Suprapubic skin (tissue), 4 donors: ENCODE results near the gene FKBP6. TPM values are rescaled to one million over a fixed set of nuclear protein-coding genes. Genes with fewer than 3 reads are reported as not detected.

Experiments
- DNase-seq, 2 donors: peaks; one replicate each; pipeline ENCODE4 v3.0.0-alpha.2; 2019; ENCODE audit warnings: low spot score in 2 of 2
- H3K27ac ChIP-seq: fragments of 200-600 bp; sonication (generic); one replicate; pipeline ENCODE4 v1.5.1; 2019
- H3K27me3 ChIP-seq: fragments of 200-600 bp; sonication (generic); one replicate; pipeline ENCODE4 v1.5.1; 2019
- H3K36me3 ChIP-seq: fragments of 200-600 bp; sonication (generic); one replicate; pipeline ENCODE4 v1.5.1; 2019
- H3K4me1 ChIP-seq: fragments of 200-600 bp; sonication (generic); one replicate; pipeline ENCODE4 v1.5.1; 2019
- H3K4me3 ChIP-seq: fragments of 200-600 bp; sonication (generic); one replicate; pipeline ENCODE4 v1.5.1; 2019; ENCODE audit warnings: mild to moderate bottlenecking
- H3K9me3 ChIP-seq: fragments of 200-600 bp; sonication (generic); one replicate; pipeline ENCODE4 v1.5.1; 2019
- CTCF ChIP-seq, 2 donors: fragments of 200-600 bp in 1 of 2; fragments of 450-650 bp in 1 of 2; sonication (generic) in 1 of 2; IDR thresholded peaks; one replicate each; pipeline ENCODE4 v1.5.1; 2016 to 2019; ENCODE audit warnings: antibody characterized with exemption in 2 of 2, mild to moderate bottlenecking in 1 of 2, moderate library complexity in 1 of 2
- EP300 ChIP-seq: sonication (generic); formaldehyde crosslinking; IDR thresholded peaks from one replicate; pipeline ENCODE4 v1.6.1; 2017; ENCODE audit warnings: antibody characterized with exemption
- POLR2A ChIP-seq, 2 donors: fragments of 450-650 bp; IDR thresholded peaks; one replicate each; pipeline ENCODE4 v1.6.1; 2017; ENCODE audit warnings: antibody characterized with exemption in 2 of 2, mild to moderate bottlenecking in 2 of 2, moderate library complexity in 2 of 2
- POLR2AphosphoS5 ChIP-seq, 3 donors: sonication (generic); formaldehyde crosslinking; IDR thresholded peaks; one replicate each; pipeline ENCODE4 v1.6.1; 2017; ENCODE audit warnings: antibody characterized with exemption in 3 of 3
- WGBS: methylation state at CpG from one replicate; pipeline ENCODE4 v1.1.5; 2018; 5-methylcytosine and 5-hydroxymethylcytosine counted together
- total RNA-seq, 4 donors: library from RNA; depleted of rRNA; stranded (reverse); fragments of >200 nt; gene quantifications; one replicate each; pipeline ENCODE4 v1.1.0, GENCODE V29; 2016

FKBP6 gene
- total RNA-seq, 4 donors from 2014 or later = not detected

DNA sequence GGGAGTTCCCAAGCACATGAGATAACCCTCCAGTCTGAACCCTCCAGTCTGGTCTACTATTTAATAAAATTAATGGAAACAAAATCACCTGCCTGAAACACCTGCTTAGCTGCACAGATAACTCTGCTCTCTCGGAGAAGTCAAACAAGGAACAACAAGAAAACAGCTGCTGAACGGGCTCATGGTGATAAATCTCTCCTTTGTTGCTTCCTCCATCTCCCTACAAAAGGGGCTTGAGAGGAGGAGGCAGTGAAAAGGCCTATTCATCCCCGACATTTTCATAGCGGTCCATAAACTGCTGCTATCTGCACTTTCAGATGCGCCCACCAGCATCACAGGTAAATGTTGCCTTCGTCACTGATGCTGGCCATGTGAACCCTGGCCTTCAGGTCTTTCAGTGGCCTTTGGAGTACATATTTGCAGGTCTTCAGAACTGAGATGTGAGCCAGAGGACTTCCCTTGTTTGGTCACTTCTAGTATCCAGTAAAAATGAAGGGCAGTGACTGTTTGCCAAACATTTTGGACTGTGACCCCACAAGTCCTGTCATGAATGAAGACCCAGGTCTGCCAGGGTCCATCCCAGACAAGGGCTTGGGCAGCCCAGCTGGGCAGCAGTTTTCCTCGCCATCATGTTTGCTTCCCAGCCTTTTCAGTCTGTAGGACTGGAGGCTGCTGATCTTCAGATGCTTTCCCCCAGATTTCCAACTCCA is 15.9 kb downstream of the FKBP6 start:
- TF ChIP-seq POLR2AphosphoS5 (IDR thresholded peaks at IDR 0.05) (no peak), POLR2A (IDR thresholded peaks at IDR 0.05) (no peak), CTCF (IDR thresholded peaks at IDR 0.05) (no peak), EP300 (no peak)
- no peak overlapping the region for H3K27ac ChIP-seq
- DNase-seq = no peak
- no peaks in the 10 kb centered on the region for H3K36me3 ChIP-seq
- 87% methylated on average over 7 of the region's 7 CpGs for WGBS
- no peak overlapping the region for H3K4me3 ChIP-seq
- peaks cover 5% of the 10 kb centered on the region for H3K4me1 ChIP-seq
- peaks cover 9% of the 10 kb centered on the region for H3K27me3 ChIP-seq
- H3K9me3 ChIP-seq = no peaks in the 10 kb centered on the region

GRCh38 chr7:73345538-73345937 is 17.6 kb downstream of the FKBP6 start:
- Histone ChIP-seq H3K27me3 (peaks cover 7% of the 10 kb centered on the region), H3K9me3 (no peaks in the 10 kb centered on the region), H3K36me3 (no peaks in the 10 kb centered on the region), H3K4me1 (peaks cover 5% of the 10 kb centered on the region), H3K4me3 (no peak overlapping the region), H3K27ac (no peak overlapping the region)
- WGBS = 57% methylated on average over 4 of the region's 4 CpGs
- DNase-seq = no peak
- TF ChIP-seq POLR2A (IDR thresholded peaks at IDR 0.05) = no peak

DNA sequence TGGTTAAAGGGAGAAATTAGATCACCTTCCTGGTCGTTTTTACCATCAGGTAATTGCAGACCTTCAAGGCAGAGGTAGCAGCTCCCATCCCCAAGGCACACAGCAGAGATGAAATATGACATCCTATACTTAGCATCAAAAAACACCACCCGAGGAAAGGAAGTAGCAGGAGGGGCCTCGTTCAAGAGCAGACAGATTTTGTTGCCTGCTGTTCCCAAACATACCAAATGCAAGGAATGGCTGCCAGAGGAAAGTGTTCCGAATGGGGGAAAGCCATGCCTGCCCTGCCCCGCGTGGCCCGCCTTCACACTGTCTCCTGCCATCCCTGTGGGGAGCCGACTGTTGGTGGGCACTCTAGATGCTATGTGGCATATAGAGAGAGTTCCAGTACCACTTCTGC is 18.0 kb downstream of the FKBP6 start:
- no peak for DNase-seq
- WGBS = 29% methylated on average over 4 of the region's 8 CpGs
- H3K4me3 ChIP-seq = no peak overlapping the region
- H3K36me3 ChIP-seq = no peaks in the 10 kb centered on the region
- no peaks in the 10 kb centered on the region for H3K9me3 ChIP-seq
- H3K4me1 ChIP-seq = peaks cover 5% of the 10 kb centered on the region
- H3K27me3 ChIP-seq = peaks cover 7% of the 10 kb centered on the region
- TF ChIP-seq POLR2A (IDR thresholded peaks at IDR 0.05) = no peak
- no peak for TF ChIP-seq POLR2AphosphoS5 (IDR thresholded peaks at IDR 0.05)
- no peak for TF ChIP-seq CTCF (IDR thresholded peaks at IDR 0.05)
- no peak for TF ChIP-seq EP300
- H3K27ac ChIP-seq = no peak overlapping the region

- no peaks in the 10 kb centered on the region for H3K36me3 ChIP-seq
- H3K9me3 ChIP-seq = no peaks in the 10 kb centered on the region
- DNase-seq = no peak
- H3K27me3 ChIP-seq = peaks cover 7% of the 10 kb centered on the region
- TF ChIP-seq POLR2AphosphoS5 (IDR thresholded peaks at IDR 0.05) (no peak), EP300 (no peak), CTCF (IDR thresholded peaks at IDR 0.05) (no peak), POLR2A (IDR thresholded peaks at IDR 0.05) (no peak)
- no peaks in the 10 kb centered on the region for H3K4me1 ChIP-seq
- 84% methylated on average over 6 of the region's 6 CpGs for WGBS
- H3K4me3 ChIP-seq = no peak overlapping the region
- H3K27ac ChIP-seq = no peak overlapping the region
Measured at GRCh38 chr7:73349763-73350162, 21.8 kb downstream of the FKBP6 start.

GRCh38 chr7:73350306-73351068 is 22.5 kb downstream of the FKBP6 start:
- H3K9me3 ChIP-seq = no peaks in the 10 kb centered on the region
- H3K4me1 ChIP-seq = no peaks in the 10 kb centered on the region
- H3K27me3 ChIP-seq = peaks cover 7% of the 10 kb centered on the region
- no peak overlapping the region for H3K27ac ChIP-seq
- WGBS = 65% methylated on average over 12 of the region's 12 CpGs
- H3K36me3 ChIP-seq = no peaks in the 10 kb centered on the region
- no peak for DNase-seq
- H3K4me3 ChIP-seq = no peak overlapping the region
- TF ChIP-seq EP300 (no peak), POLR2A (IDR thresholded peaks at IDR 0.05) (no peak)

DNA sequence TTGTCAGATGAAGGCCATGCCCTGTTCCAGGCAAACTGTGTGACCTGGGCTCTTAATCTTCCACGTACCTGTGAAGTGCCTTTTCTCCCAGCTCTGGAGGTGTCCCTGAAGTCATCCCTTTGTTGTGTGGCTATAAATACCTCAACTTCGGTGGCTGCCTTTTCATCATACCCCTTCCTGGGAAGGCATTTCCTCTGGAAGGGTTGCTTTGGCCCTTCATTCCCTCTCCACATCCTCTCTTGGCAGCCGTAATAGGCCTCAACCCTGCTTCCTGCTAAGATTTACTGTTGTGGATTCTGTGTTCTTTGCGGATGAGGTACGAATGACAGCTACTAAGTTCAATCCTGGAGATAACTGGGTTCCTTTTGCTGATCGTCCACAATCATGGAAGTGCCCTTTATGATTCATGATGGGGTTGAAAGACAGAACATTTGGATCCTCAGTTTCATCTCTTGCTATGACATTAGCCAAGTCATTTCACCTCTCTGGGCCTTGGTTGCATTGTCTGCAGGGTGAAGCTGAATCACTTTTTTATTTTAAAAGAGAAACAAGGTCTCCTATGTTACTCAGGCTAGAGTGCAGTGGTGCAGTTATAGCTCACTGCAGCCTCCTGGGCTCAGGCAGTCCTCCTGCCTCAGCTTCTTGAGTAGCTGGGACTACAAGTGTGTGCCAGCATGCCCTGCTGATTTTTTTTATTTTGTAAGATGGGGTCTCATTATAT is 23.6 kb downstream of the FKBP6 start:
- Histone ChIP-seq H3K4me3 (no peak overlapping the region), H3K4me1 (no peaks in the 10 kb centered on the region), H3K27me3 (peaks cover 2% of the 10 kb centered on the region), H3K27ac (no peak overlapping the region), H3K36me3 (no peaks in the 10 kb centered on the region), H3K9me3 (no peaks in the 10 kb centered on the region)
- WGBS = 59% methylated on average over 6 of the region's 6 CpGs
- DNase-seq = no peak
- TF ChIP-seq EP300 = no peak
- TF ChIP-seq POLR2AphosphoS5 (IDR thresholded peaks at IDR 0.05) = no peak
- TF ChIP-seq CTCF (IDR thresholded peaks at IDR 0.05) = no peak
- no peak for TF ChIP-seq POLR2A (IDR thresholded peaks at IDR 0.05)
